HG02870 (cell line): Measurements from ENCODE around the gene EVC.

Experiments used
- ATAC-seq: cut with Tn5 transposase; IDR thresholded peaks from one replicate; pipeline ENCODE4 v1.9.1; 2021; ENCODE audit warnings: mild to moderate bottlenecking, moderate library complexity; ENCODE audit not compliant: unreplicated experiment

The EVC gene

GRCh38 chr4:5753766-5754528 is 42.9 kb downstream of the EVC start:
- ATAC-seq: no peak

GRCh38 chr4:5754529-5754881 is 43.5 kb downstream of the EVC start:
- ATAC-seq: no peak

- no peak for ATAC-seq
Observed at GRCh38 chr4:5755161-5755560, 44.2 kb downstream of the EVC start.

- no peak for ATAC-seq
Observed at GRCh38 chr4:5755679-5756078, 44.7 kb downstream of the EVC start.

- ATAC-seq: no peak
Observed at GRCh38 chr4:5756271-5756670, 45.3 kb downstream of the EVC start.

- no peak for ATAC-seq
Observed at GRCh38 chr4:5757091-5757490, 46.1 kb downstream of the EVC start.

- no peak for ATAC-seq
Observed at GRCh38 chr4:5757536-5757935, 46.5 kb downstream of the EVC start.

GRCh38 chr4:5757954-5758353 is 47.0 kb downstream of the EVC start:
- ATAC-seq: no peak

GRCh38 chr4:5758741-5759140 is 47.7 kb downstream of the EVC start:
- ATAC-seq: no peak

GRCh38 chr4:5759236-5760075 is 48.5 kb downstream of the EVC start:
- ATAC-seq: no peak

GRCh38 chr4:5760246-5760645 is 49.2 kb downstream of the EVC start:
- ATAC-seq: no peak

GRCh38 chr4:5760936-5761480 is 50.0 kb downstream of the EVC start:
- ATAC-seq: no peak

GRCh38 chr4:5770051-5770450 is 59.0 kb downstream of the EVC start:
- ATAC-seq: no peak

GRCh38 chr4:5772528-5773270 is 61.7 kb downstream of the EVC start:
- no peak for ATAC-seq

GRCh38 chr4:5773271-5773555 is 62.2 kb downstream of the EVC start:
- no peak for ATAC-seq

- no peak for ATAC-seq
Observed at GRCh38 chr4:5774416-5775036, 63.5 kb downstream of the EVC start.

- ATAC-seq: no peak
Observed at GRCh38 chr4:5776510-5776909, 65.5 kb downstream of the EVC start.

- no peak for ATAC-seq
Observed at GRCh38 chr4:5780831-5781480, 70.0 kb downstream of the EVC start.

- no peak for ATAC-seq
Observed at GRCh38 chr4:5781691-5782090, 70.7 kb downstream of the EVC start.

GRCh38 chr4:5782829-5783476 is 72.0 kb downstream of the EVC start:
- no peak for ATAC-seq
